NCI-H524 (cell line): ENCODE measurements around the gene KRT72.

Source experiments
- DNase-seq, 2 experiments: peaks; one replicate each; lab custom pipeline; 2025; lab: John Stamatoyannopoulos, UW

Gene KRT72

DNA sequence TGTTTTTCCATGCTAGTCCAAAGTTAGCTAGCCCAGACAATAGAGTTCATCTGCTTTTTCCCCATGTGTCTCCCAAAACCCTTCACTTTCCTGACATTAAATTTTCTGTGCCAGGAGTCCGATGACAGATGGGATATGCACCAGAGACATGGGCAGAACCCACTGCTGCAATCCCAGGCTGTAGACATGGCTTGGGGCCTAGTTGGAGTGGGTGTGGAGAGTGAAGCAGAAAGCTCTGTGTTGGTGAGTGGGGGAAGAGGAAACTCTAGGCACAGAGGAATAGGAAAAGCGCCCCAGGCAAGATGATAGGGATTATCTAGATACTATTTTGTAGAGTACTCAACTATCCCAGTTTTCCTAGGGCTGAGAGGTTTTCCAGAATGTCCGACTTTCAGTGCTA, 22.8 kb downstream of the KRT72 start:
- peak in 1 of 2 experiments; percentile 55 for DNase-seq

DNA sequence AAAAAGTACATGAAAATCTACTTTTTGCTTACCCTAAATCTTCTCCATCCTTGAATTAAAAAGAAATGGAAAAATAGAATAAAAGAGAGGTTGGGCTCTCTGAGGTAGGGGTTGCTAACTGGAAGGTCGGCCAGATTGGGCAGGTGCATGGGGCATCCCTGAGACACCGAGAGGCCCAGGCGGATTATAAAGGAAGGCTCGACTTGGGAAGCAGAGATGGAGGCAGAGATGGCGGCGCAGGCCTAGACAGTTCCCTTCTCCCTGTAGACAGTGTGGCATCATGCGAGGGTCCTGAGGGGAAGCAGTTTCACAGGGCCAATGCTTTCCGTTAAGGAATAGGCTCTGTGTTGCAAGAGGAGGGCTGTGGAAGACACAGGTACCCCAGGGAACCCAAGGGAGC, 23.9 kb downstream of the KRT72 start:
- no peak for DNase-seq

DNA sequence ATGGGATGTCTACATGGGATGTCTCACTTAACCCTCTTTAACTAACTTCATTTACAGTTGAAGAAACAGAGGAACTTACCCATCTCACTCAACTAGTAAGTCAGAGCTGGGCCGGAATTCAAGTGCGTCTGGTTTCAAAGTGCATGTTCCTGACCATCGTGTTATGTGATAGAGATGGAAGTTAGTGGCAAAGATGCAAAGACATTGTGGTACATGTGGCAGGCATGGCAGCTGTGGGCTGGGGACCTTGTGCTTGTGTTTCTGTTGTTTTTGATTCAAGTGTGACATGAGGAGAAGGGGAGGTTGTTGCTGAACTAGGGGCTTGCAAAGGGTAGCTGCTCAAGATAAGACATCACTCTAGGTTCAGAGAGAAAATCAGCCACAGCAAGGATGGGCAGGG, 25.3 kb downstream of the KRT72 start:
- DNase-seq = no peak

DNA sequence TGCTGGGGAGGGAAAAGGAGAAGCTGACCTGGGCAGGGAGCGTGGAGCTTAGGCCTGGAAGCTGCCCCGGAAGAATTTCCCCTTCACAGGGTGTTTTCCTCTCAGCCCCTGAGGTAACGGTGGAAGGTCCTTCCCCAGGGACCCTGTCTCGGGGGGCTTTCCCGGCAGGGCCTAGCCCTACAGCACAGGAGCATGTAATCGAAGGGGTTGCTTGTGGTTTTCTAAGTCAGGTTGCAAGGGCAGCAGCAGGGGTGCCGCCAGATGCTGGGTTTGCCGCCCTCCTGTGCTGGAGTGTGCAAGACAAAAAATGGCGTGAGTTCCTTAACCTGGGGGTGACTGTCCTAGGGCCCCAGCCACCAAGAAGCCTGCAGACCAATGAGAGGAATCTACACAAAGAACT, 26.0 kb downstream of the KRT72 start:
- DNase-seq = no peak

DNA sequence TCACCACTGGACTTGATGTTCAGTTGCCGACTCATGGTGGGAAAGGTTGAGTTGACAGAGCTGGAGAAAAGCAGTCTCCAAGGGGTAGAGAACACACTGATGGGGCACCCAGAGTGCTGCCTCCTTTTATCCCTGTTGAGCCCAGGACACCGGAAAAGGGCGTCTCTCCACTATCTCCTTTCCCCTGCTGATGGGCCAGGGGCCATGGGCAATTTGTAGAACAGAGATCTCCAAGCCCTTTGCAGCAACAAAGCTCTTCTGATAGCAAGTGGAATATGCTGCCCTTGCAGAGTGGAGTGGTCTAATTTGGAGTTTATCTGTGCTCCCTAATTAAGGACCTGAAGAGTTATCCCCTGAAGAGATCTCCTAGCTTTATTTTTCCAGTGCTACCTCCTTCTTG, 27.5 kb downstream of the KRT72 start, which contains the start of gene KRT74:
Gene KRT74, minus strand, starts transcription at position 101 of the 400 bp plus-strand sequence. Its CDS starts 66 bp downstream, at position 35.
- no peak for DNase-seq

DNA sequence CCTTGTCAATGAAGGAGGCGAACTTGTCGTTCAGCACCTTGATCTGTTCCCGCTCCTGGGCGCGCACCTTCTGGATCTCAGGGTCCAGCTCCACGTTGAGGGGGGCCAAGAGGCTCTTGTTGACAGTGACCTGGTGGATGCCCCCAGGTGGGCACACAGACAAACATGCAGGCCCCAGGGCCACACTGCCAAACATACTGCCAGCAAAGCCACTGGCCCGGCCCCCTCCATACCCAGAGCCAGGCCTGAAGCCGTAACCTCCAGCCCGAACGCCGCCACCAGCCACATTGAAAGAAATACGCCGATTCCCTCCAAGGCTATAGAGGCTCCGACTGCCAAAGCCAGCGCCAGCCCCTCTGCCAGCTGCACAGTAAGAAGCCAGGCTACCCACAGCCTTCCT, 28.0 kb downstream of the KRT72 start:
- DNase-seq = no peak

DNA sequence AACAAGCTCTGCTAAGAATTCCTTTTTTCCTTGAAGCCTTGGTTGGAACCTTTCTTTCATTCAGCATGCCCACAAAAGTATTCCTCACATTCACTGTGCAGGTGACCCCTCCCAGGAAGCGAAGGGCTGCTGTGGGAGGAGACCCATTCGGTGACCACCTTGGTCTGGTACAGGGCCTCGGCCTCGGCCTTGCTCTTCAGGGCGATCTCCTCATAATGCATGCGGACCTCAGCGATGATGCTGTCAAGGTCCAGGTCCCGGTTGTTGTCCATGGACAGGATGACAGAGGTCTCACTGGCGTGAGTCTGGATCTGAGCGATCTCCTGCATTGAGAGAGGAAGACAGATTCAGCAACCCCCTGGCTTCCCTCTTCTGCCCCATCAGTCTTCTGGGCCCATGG, 30.8 kb downstream of the KRT72 start:
- DNase-seq = no peak

DNA sequence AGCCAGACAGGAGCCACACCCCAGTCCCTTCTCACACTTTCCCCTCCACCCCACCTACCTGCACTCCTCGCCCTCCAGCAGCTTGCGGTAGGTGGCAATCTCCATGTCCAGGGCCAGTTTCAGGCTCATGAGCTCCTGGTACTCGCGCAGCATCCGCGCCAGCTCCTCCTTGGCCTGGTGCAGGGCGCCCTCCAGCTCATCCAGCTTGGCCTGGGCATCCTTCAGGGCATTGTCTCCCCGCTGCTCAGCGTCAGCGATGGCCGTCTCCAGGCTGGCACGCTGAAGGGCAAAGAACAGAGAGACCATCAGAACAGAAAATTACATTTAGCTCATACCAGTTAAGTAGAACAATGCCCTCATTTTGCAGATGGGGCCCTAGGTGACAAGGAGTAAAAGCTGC, 33.2 kb downstream of the KRT72 start:
- no peak for DNase-seq

DNA sequence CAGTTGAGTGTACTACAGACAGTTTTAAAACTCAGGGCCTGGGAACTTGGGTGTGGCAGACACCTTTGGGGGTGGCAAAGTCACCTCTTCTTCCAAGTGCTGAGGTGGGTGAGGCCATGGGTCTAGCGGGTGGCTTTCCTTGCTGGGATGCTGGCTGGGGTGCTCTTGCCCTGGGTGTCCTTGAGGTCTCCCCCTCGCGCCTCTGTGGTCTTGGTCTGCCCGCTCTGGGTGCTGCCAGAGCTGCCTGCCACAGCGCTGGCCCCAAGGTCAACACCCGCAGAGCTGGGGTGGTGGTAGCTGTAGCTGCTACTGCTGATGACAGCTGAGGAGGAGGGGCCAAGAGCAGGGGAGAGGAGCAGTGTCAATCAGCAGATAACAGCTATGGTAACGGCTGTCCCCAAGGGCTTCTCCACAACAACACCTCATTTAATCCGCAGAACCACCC, 34.4 kb downstream of the KRT72 start:
- DNase-seq = peak; percentile 28 to 78

DNA sequence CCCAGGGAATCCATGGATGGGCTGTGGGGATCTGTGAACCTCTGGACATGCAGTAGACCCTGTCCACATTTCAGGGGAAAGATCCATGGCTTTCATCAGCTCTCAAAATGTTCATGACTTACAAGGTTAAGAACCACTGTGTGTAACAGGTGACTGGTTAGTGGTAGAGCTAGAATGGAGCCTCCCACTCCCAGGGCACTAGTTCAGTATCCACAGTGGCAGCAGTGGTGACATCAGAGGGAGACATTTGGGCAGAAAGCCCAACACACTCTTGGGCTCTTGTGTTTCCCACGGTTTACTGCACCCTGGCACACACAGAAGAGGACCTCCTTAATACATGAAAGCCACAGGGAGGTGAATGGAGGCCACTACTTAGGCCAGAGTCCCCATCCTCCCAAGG, 36.7 kb downstream of the KRT72 start:
- no peak for DNase-seq

DNA sequence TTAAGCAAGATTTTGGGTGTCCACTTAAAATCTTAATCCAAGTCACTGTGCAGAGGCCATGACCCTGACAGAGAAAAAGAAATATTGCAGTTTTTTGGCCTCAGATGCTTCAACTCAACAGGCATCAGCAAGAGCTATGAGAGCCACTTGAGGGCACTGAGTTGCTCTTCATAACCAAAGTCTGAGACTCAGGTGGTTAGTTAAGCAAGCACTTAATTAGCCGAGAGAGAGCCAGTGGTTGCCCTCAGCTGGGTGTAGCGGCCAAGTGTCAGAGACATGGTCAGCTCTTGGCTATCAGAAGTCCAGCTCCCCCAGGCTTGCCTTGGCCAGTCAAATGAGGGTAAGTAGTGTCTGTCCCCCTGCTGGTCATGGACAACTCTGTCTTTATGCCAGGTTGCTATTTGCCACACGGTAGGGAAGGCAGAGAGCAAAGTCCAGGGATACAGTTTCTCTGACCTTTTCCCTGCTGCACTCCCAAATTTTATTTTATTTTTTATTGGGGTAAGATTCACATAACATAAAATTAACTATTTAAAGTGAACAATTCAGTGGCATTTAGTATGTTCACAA, 39.3 kb downstream of the KRT72 start:
- no peak for DNase-seq

DNA sequence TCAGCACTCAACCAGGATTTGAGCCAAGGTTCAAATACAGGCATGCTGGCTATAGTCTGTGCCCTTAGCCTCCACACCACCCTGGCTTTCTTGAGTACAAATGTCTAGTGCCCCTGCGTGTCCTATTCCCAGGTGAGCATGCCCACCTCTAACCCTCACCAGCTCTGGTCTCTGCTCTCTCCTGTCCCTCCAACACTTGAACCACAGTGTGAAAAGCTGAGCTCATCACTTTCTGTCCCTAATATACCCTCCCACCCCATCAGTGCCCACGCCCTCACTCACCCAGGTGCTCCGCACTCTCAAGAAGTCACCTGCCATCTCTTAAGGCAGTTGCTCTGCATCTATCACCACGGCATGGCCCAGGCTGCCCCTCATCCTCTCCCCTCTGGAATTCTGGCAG, 41.3 kb downstream of the KRT72 start:
- no peak for DNase-seq

DNA sequence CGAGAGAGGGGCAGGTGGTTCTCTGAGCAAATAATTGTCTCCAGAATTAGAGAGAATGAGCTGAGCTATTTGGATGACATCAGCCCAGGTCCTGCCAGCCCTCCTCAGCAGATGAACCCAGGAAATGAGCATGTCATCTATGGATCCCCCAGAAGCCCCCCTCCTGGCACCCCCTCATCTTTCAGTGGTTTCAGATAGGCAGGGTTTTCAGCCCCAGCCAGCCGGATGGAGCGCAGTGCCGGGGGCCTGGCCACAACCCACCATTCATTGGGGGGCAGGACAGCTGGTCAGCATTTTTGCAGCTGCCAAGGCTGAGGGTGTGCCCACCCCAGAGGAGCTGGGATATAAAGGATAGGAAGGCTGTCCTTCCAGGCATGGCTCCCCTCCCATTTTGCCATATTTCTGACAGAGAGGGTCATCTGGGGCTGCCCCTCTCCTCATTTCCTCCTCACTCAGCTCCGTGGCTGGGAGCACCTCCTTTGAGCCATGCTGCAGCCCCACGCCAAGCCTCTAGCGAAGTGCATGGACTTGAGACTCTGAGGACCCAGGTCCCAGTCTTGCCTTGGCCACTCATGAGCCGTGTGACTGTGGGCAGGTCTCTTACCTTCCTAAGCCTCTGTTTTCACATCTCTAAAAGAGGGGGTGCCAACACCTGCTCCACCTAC, 42.4 kb downstream of the KRT72 start:
- no peak for DNase-seq

DNA sequence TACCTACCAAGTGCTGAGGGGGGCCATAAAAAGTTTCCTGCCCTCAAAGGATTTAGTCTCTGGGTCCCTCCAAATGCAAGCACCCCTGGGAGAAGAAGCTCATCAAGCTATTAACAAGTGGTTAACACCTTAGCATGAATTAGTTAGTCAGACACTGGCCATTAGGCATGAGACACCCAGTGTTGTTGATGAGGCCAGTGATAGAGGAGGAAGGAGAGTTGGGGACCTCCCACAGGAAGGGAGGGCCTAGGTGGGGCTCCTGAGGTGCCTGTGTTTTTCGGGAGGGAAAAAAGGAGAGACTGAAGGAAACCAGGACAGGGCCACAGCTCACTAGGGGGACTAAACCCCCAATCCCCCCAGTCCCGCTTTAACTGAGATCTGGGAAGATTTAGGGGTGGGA, 43.8 kb downstream of the KRT72 start:
- DNase-seq = no peak

DNA sequence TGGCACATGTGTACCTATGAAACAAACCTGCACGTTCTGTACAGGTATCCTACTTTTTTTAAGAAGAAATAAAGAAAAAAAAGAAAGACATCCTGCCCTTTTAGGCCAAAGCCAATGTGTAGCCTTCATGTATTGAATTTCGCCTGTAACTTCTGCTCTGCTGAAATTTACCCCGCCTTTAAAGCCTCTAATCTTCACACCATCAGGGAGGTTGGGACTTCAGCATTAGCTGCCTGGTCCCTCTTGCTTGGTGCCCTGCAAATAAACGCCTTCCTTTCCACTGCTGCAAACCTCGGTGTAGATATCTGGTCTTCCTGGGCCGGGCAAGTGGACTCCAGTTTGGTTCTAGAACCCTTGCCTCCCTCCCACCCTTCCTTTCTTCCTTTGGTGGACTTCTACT, 45.7 kb downstream of the KRT72 start:
- DNase-seq = no peak

DNA sequence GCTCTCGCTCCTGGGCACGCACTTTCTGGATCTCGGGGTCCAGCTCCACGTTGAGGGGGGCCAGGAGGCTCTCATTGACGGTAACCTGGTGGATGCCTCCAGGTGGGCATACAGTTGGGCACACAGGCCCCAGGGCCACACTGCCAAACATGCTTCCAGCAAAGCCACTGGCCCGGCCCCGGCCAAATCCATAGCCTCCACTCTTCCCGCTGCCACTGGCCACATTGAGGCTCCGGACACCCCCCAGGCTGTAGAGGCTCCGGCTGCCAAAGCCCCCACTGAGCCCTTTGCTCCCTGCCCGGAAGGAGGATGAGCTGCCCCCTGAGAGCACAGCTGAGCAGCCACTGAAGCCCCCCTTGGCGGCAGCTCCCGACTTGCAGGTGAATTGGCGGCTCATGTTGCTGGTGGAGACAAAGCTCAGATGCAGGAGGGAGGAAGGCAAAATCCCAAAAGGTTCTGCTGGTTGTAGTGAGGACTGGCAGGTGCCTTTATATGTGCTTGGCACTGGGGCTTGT, 48.5 kb downstream of the KRT72 start, which contains the start of gene KRT71:
Gene KRT71, minus strand, starts transcription at position 465 of the 515 bp plus-strand sequence. Its CDS starts 68 bp downstream, at position 397.
- no peak for DNase-seq

DNA sequence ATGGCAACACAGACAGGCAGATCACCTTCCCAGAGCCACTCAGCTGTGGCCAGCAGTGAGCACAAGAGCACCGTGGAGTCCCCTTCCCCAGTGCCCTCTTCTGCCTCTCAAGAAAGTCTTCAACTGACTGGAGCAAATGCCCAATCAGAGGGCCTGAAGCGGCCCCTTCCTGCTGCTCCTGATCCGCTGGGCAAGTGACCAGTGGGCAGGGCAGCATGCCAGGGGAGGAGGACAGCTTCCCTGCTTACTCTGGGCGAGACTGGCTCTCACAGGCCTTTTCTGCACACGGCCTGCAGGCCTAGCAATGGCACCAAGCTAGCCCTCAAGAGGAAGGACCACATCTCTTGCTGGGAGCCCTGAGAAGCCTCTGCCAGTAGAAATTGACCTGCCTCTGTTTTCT, 49.2 kb downstream of the KRT72 start:
- no peak for DNase-seq

DNA sequence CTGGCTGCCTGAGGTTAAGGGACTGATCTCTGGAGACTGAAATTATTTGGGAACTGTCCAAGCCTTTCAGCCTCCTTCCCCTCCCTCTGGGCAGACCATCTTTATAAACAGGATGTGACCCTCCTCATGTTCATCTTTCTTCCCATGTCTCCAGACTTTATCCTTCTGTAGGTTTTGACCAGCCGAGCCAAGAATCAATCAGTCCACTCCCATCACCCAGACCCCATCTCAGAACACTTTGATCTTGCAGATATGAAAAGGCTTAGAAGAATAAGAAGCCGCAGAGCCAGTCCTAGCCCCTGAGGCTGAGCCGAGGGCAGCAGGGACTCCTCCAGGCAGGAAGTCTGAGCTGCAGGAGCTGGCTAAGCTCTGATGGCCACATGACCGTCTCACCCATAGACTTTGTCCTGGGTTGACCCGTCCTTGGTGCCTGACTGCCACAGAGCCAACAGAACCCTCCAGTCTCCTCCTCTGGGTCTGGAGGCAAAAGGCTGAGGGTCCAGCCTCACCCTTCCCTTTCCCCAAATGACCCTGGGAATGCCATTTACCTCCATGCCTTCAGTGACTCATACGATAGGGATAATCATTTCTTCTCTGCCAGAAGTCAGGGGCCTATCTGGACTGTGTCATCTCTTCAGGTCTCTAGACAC, 49.9 kb downstream of the KRT72 start:
- no peak for DNase-seq

DNA sequence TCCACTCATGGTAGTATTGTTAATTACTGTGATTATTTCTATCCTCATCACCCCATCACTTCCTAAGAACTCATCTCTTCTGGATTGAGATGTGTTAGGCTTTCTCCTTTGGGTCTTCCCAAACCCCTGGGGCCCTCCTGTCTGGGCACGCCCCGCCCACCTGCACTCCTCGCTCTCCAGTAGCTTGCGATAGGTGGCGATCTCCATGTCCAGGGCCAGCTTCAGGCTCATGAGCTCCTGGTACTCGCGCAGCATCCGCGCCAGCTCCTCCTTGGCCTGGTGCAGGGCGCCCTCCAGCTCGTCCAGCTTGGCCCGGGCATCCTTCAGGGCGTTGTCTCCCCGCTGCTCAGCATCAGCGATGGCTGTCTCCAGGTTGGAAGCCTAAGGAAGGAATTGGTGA, 55.1 kb downstream of the KRT72 start:
- DNase-seq = no peak

DNA sequence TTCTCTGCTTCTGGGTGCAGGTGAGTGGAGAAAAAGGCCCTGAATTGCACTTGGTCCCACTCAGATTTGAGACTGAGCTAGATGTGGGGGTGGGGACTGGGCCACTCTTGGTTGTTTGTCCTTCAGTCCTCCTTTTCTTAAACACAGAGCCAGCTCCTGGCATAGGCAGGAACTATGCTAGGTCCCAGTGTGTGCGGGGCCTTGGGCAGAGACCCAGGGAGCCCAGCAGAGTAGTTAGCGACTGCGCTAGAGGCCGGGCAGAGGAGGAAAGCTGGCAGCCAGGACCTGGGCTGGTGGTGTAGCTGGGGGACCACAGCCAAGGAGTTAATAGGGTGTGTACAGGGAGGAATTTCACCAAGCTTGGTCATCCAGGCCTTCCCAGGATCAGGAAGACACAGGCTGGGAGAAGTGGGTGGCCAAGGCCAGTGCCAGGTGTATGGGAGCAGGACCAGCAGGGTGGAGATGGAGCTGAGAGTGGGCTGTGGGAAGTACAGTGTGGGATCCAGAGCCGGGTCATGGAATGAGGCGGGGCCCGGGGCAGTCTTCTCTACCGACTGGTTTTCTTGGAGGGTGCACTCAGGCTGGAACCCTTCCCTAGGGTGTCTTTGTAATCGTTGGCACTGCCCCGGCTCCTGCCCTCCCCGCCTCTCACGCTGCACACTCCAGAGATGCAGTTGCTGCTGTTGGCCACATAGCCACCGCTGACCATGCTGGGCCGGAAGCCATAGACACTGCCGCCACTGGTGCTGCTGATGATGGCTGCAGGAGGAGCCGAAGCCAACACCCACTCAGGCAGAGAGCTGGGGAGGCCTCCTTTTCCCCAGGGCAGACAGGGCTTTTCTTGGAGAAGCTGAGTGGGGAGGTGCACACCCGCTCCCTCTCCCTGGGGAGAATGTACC, 57.0 kb downstream of the KRT72 start:
- DNase-seq = no peak

DNA sequence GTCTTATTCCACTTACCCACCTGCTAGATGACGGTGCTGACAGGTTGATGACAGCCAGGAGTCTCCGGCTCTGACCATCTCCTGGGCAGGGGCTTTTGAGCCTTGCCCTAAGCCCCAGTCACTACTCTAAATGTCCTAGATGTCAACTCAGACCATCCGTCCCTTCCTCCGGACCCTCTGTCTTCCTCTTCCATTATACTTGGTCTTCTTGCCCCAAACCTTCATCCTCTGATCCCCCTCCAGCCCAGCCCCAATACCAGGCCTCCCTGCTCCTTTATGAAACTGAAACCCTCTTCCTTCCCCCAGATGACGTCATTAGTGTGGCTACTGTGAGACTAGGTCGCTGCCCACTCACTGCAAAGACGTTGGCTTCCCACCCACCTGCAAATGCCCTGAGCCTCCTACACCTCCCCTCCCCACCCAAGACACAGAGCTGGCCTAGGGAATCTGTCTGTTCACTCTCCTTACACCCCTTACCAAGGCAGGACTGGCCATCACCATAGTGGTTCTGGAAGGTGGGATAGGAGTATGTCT, 58.4 kb downstream of the KRT72 start:
- DNase-seq = no peak

DNA sequence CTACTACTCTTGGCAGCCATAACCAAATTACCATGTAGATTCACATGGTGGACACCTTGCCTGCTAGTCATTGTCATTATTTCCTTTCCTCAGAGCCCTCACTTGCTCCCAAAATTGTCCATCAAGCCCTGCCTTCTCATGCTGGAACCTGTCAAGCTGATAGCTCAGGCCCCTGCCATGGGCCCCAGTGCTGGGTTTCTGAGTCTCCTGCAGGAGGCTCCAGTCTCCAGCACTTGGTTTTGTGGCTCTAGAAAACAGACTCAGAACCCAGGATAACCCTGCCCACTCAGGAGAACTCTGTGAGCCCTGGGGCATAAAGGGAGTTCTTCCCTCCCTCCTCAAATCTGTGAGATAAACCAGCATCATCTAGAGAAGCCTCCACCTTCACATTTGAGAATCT, 59.1 kb downstream of the KRT72 start:
- no peak for DNase-seq
